HL-60 (cell line): Measurements from ENCODE around the gene KAZN.

Source experiments
- DNase-seq, 2 experiments: peaks; one replicate each; pipeline ENCODE4 v3.0.0-alpha.2; 2010 to 2020; ENCODE audit warnings: low read depth in 1 of 2, low spot score in 1 of 2
- H3K27ac ChIP-seq: fragments of 250-450 bp; sonication (Bioruptor Pico); replicated peaks from 2 replicates; pipeline ENCODE4 v1.5.1; 2020; ENCODE audit warnings: mild to moderate bottlenecking, moderate library complexity
- H3K27me3 ChIP-seq: fragments of 250-450 bp; sonication (Bioruptor Pico); 2 replicates; pipeline ENCODE4 v1.5.1; 2021; ENCODE audit warnings: mild to moderate bottlenecking, moderate library complexity; ENCODE audit not compliant: insufficient read depth, poor library complexity, severe bottlenecking
- H3K4me3 ChIP-seq: replicated peaks from 2 replicates; pipeline ENCODE4 v1.5.1; 2011; ENCODE audit warnings: mild to moderate bottlenecking, control low read depth, low read length; ENCODE audit not compliant: insufficient read depth
- CTCF ChIP-seq: IDR thresholded peaks from one replicate; pipeline ENCODE4 v1.5.1; 2011; ENCODE audit warnings: low read length, control low read depth, inconsistent platforms; ENCODE audit not compliant: insufficient read depth
- GABPA ChIP-seq: IDR thresholded peaks from 2 replicates; pipeline ENCODE4 v1.6.1; 2012; ENCODE audit warnings: low read depth
- POLR2AphosphoS5 ChIP-seq: IDR thresholded peaks from 2 replicates; pipeline ENCODE4 v1.6.1; 2012; ENCODE audit warnings: low read depth
- REST ChIP-seq: IDR thresholded peaks from 2 replicates; pipeline ENCODE4 v1.6.1; 2012; ENCODE audit warnings: low read depth; ENCODE audit not compliant: insufficient replicate concordance
- SPI1 ChIP-seq: IDR thresholded peaks from 2 replicates; pipeline ENCODE4 v1.6.1; 2012; ENCODE audit warnings: low read depth, mild to moderate bottlenecking, borderline replicate concordance

KAZN gene

GRCh38 chr1:14930247-14930965 is 331.9 kb downstream of the KAZN start:
- no peak for DNase-seq
- H3K27ac ChIP-seq = no peak overlapping the region
- TF ChIP-seq GABPA (no peak), SPI1 (no peak), POLR2AphosphoS5 (no peak), CTCF (no peak), REST (no peak)
- H3K4me3 ChIP-seq = no peak overlapping the region
- peaks cover 9% of the 10 kb centered on the region for H3K27me3 ChIP-seq

GRCh38 chr1:14932034-14932638 is 333.7 kb downstream of the KAZN start:
- no peak for DNase-seq
- no peak overlapping the region for H3K27ac ChIP-seq

More at GRCh38 chr1:14932034-14932638, 333.7 kb downstream of the KAZN start:
- no peak overlapping the region for H3K4me3 ChIP-seq
- H3K27me3 ChIP-seq = no peaks in the 10 kb centered on the region
- TF ChIP-seq GABPA (no peak), POLR2AphosphoS5 (no peak), SPI1 (no peak), REST (no peak), CTCF (no peak)
